Posterior cingulate gyrus (tissue), 11 donors: ENCODE data around the gene ACAN.

Experiments
- DNase-seq, 10 donors: peaks; one replicate each; pipeline versions ENCODE4 v3.0.0 to v3.0.0-alpha.2; 2020 to 2021; ENCODE audit warnings: mixed read lengths in 3 of 10
- intact Hi-C: fragments of 100-400 bp; cut with DNase I; formaldehyde crosslinking; loops from one replicate; pipeline ENCODE4 v1.15.1; 2023

The ACAN gene

GRCh38 chr15:88872706-88873105 is 69.5 kb downstream of the ACAN start:
- no peak for DNase-seq
- intact Hi-C loops, result no loop called here

GRCh38 chr15:88873786-88874185 is 70.5 kb downstream of the ACAN start:
- DNase-seq, result no peak
- intact Hi-C loops, result no loop called here

GRCh38 chr15:88874275-88874674 is 71.0 kb downstream of the ACAN start:
- DNase-seq, result no peak
- intact Hi-C loops, result no loop called here

- no peak for DNase-seq
- intact Hi-C loops, result no loop called here
Measured at GRCh38 chr15:88874684-88875083, 71.4 kb downstream of the ACAN start.

GRCh38 chr15:88876573-88876972 is 73.3 kb downstream of the ACAN start:
- no peak for DNase-seq
- intact Hi-C loops, result no loop called here

- DNase-seq, result no peak
- intact Hi-C loops, result no loop called here
Measured at GRCh38 chr15:88877415-88877814, 74.2 kb downstream of the ACAN start.

- no peak for DNase-seq
- intact Hi-C loops, result no loop called here
Measured at GRCh38 chr15:88877906-88878305, 74.7 kb downstream of the ACAN start.

- peak in 1 of 10 donors; percentile 27 for DNase-seq
- intact Hi-C loops, result no loop called here
Measured at GRCh38 chr15:88878720-88879184, 75.5 kb downstream of the ACAN start.

GRCh38 chr15:88880944-88881740 is 77.9 kb downstream of the ACAN start:
- intact Hi-C loops, result no loop called here
- no peak for DNase-seq

- no peak for DNase-seq
- intact Hi-C loops, result no loop called here
Measured at GRCh38 chr15:88881775-88882174, 78.5 kb downstream of the ACAN start.

GRCh38 chr15:88882785-88883184 is 79.5 kb downstream of the ACAN start:
- no peak for DNase-seq
- intact Hi-C loops, result no loop called here

GRCh38 chr15:88887068-88887580 is 83.9 kb downstream of the ACAN start:
- intact Hi-C loops, result no loop called here
- DNase-seq, result no peak

GRCh38 chr15:88888719-88889118 is 85.5 kb downstream of the ACAN start:
- intact Hi-C loops, result no loop called here

GRCh38 chr15:88890495-88890894 is 87.3 kb downstream of the ACAN start:
- intact Hi-C loops, result no loop called here
- no peak for DNase-seq

More at GRCh38 chr15:88888719-88889118, 85.5 kb downstream of the ACAN start:
- DNase-seq, result no peak

- DNase-seq, result no peak
- intact Hi-C loops, result no loop called here
Measured at GRCh38 chr15:88891540-88892254, 88.5 kb downstream of the ACAN start.

GRCh38 chr15:88894348-88894818 is 91.1 kb downstream of the ACAN start:
- intact Hi-C loops, result no loop called here
- DNase-seq, result peak in 8 of 10 donors; percentile 34 to 91 (median 51)

GRCh38 chr15:88894819-88895767 is 91.9 kb downstream of the ACAN start, which contains the start of gene HAPLN3:
Gene HAPLN3, minus strand, starts transcription at chr15:88895544. Its CDS starts 8,246 bp downstream, at chr15:88887298.
- intact Hi-C loops, result no loop called here
- DNase-seq, result no peak

- no peak for DNase-seq
- intact Hi-C loops, result no loop called here
Measured at GRCh38 chr15:88896333-88897033, 93.2 kb downstream of the ACAN start.

GRCh38 chr15:88897142-88897455 is 93.9 kb downstream of the ACAN start:
- intact Hi-C loops, result no loop called here
- DNase-seq, result no peak
